HG03159 (cell line): ENCODE data around the gene PRSS27.
"Not testable (repeated sequence)": the region's sequence is repeated elsewhere in the genome, so short reads cannot be mapped to it uniquely, and the experiment has no call there.

Experiments used
- ATAC-seq: cut with Tn5 transposase; IDR thresholded peaks from one replicate; pipeline ENCODE4 v1.9.1; 2021; ENCODE audit warnings: mild to moderate bottlenecking, moderate library complexity; ENCODE audit not compliant: unreplicated experiment

Gene PRSS27

GRCh38 chr16:2728034-2728433 is 8.0 kb upstream of the PRSS27 start:
- no peak for ATAC-seq

GRCh38 chr16:2726923-2727322 is 6.9 kb upstream of the PRSS27 start:
- ATAC-seq, result no peak

GRCh38 chr16:2724816-2725348 is 4.9 kb upstream of the PRSS27 start:
- ATAC-seq, result no peak

- no peak for ATAC-seq
Observed at GRCh38 chr16:2724088-2724676, 4.2 kb upstream of the PRSS27 start.

GRCh38 chr16:2721634-2722173 is 1.7 kb upstream of the PRSS27 start:
- ATAC-seq, result not testable (repeated sequence)

- ATAC-seq, result peak; percentile 68
Observed at GRCh38 chr16:2720719-2721633, 952 bp upstream of the PRSS27 start.

- ATAC-seq, result no peak
Observed at GRCh38 chr16:2719328-2720063, 528 bp downstream of the PRSS27 start.

GRCh38 chr16:2717383-2718263 is 2.4 kb downstream of the PRSS27 start:
- ATAC-seq, result no peak

- ATAC-seq, result no peak
Observed at GRCh38 chr16:2716948-2717347, 3.1 kb downstream of the PRSS27 start.

- ATAC-seq, result no peak
Observed at GRCh38 chr16:2715966-2716885, 3.8 kb downstream of the PRSS27 start.

- no peak for ATAC-seq
Observed at GRCh38 chr16:2715519-2715918, 4.5 kb downstream of the PRSS27 start.

- ATAC-seq, result no peak
Observed at GRCh38 chr16:2715064-2715463, 5.0 kb downstream of the PRSS27 start.

GRCh38 chr16:2713985-2714774 is 5.8 kb downstream of the PRSS27 start:
- ATAC-seq, result no peak

GRCh38 chr16:2713523-2713922 is 6.5 kb downstream of the PRSS27 start:
- ATAC-seq, result no peak

- ATAC-seq, result no peak
Observed at GRCh38 chr16:2712546-2712945, 7.5 kb downstream of the PRSS27 start.

GRCh38 chr16:2712063-2712441 is 8.0 kb downstream of the PRSS27 start:
- ATAC-seq, result no peak

- no peak for ATAC-seq
Observed at GRCh38 chr16:2711370-2712062, 8.5 kb downstream of the PRSS27 start.
